Panc1 (cell line): ENCODE results near the gene MTREX.

Experiments
- POLR2AphosphoS5 ChIP-seq: IDR thresholded peaks from 2 replicates; pipeline ENCODE4 v1.6.1; 2012; ENCODE audit warnings: mild to moderate bottlenecking, low read depth, low read length, moderate library complexity
- SIN3A ChIP-seq: IDR thresholded peaks from 2 replicates; pipeline ENCODE4 v1.6.1; 2012; ENCODE audit warnings: low read depth, mild to moderate bottlenecking, low read length, moderate library complexity, borderline replicate concordance; ENCODE audit not compliant: insufficient read depth
- TCF7L2 ChIP-seq: IDR thresholded peaks from 2 replicates; pipeline ENCODE4 v1.6.1; 2011; ENCODE audit warnings: mild to moderate bottlenecking, low read depth, low read length, inconsistent platforms
- TF ChIP-seq, protein P1 (sequence below): fragments of 450-650 bp; IDR thresholded peaks from 2 replicates; pipeline ENCODE4 v1.5.1; 2017; ENCODE audit warnings: mild to moderate bottlenecking
- TF ChIP-seq, protein P2 (sequence below), 2 experiments: IDR thresholded peaks; 2 replicates each; pipeline ENCODE4 v1.6.1; 2011 to 2012; ENCODE audit warnings: low read depth in 2 of 2, control low read depth in 1 of 2, low read length in 1 of 2, mild to moderate bottlenecking in 1 of 2, moderate library complexity in 1 of 2; ENCODE audit not compliant: insufficient read depth in 1 of 2

GRCh38 chr5:55343107-55343506 lies 35.3 kb downstream of the MTREX start:
- TF ChIP-seq, protein P1, sequence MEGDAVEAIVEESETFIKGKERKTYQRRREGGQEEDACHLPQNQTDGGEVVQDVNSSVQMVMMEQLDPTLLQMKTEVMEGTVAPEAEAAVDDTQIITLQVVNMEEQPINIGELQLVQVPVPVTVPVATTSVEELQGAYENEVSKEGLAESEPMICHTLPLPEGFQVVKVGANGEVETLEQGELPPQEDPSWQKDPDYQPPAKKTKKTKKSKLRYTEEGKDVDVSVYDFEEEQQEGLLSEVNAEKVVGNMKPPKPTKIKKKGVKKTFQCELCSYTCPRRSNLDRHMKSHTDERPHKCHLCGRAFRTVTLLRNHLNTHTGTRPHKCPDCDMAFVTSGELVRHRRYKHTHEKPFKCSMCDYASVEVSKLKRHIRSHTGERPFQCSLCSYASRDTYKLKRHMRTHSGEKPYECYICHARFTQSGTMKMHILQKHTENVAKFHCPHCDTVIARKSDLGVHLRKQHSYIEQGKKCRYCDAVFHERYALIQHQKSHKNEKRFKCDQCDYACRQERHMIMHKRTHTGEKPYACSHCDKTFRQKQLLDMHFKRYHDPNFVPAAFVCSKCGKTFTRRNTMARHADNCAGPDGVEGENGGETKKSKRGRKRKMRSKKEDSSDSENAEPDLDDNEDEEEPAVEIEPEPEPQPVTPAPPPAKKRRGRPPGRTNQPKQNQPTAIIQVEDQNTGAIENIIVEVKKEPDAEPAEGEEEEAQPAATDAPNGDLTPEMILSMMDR = no peak
- TF ChIP-seq POLR2AphosphoS5 (no peak), TCF7L2 (no peak), SIN3A (no peak)
- TF ChIP-seq, protein P2, sequence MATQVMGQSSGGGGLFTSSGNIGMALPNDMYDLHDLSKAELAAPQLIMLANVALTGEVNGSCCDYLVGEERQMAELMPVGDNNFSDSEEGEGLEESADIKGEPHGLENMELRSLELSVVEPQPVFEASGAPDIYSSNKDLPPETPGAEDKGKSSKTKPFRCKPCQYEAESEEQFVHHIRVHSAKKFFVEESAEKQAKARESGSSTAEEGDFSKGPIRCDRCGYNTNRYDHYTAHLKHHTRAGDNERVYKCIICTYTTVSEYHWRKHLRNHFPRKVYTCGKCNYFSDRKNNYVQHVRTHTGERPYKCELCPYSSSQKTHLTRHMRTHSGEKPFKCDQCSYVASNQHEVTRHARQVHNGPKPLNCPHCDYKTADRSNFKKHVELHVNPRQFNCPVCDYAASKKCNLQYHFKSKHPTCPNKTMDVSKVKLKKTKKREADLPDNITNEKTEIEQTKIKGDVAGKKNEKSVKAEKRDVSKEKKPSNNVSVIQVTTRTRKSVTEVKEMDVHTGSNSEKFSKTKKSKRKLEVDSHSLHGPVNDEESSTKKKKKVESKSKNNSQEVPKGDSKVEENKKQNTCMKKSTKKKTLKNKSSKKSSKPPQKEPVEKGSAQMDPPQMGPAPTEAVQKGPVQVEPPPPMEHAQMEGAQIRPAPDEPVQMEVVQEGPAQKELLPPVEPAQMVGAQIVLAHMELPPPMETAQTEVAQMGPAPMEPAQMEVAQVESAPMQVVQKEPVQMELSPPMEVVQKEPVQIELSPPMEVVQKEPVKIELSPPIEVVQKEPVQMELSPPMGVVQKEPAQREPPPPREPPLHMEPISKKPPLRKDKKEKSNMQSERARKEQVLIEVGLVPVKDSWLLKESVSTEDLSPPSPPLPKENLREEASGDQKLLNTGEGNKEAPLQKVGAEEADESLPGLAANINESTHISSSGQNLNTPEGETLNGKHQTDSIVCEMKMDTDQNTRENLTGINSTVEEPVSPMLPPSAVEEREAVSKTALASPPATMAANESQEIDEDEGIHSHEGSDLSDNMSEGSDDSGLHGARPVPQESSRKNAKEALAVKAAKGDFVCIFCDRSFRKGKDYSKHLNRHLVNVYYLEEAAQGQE (IDR thresholded peaks at IDR 0.05; ENCODE audit: insufficient read depth in 1 of 2, low read depth in 2 of 2, low read length in 1 of 2) = no peak
